ENCODE data around the gene ANKS4B.
"Not testable (repeated sequence)": the region's sequence is repeated elsewhere in the genome, so short reads cannot be mapped to it uniquely, and the experiment has no call there.

ANKS4B gene

GRCh38 chr16:21289789-21290188 is 56.3 kb downstream of the ANKS4B start:
- FAIRE-seq = not testable (repeated sequence)

GRCh38 chr16:21300309-21301167 is 67.0 kb downstream of the ANKS4B start:
- FAIRE-seq = peak; percentile 98
- DNase-seq (ENCODE audit: low spot score) = peak; percentile 99

More at GRCh38 chr16:21289789-21290188, 56.3 kb downstream of the ANKS4B start:
- not testable (repeated sequence) for DNase-seq (ENCODE audit: low spot score)

GRCh38 chr16:21301168-21301894 is 67.8 kb downstream of the ANKS4B start:
- peak; percentile 63 for DNase-seq (ENCODE audit: low spot score)
- FAIRE-seq = no peak

GRCh38 chr16:21301895-21302291 is 68.4 kb downstream of the ANKS4B start:
- FAIRE-seq (no peak), DNase-seq (ENCODE audit: low spot score) (no peak)

- FAIRE-seq = no peak
Measured at GRCh38 chr16:21302454-21302853, 69.0 kb downstream of the ANKS4B start.

GRCh38 chr16:21302898-21303528 is 69.5 kb downstream of the ANKS4B start:
- FAIRE-seq = peak; percentile 83

More at GRCh38 chr16:21302454-21302853, 69.0 kb downstream of the ANKS4B start:
- no peak for DNase-seq (ENCODE audit: low spot score)

More at GRCh38 chr16:21302898-21303528, 69.5 kb downstream of the ANKS4B start:
- DNase-seq (ENCODE audit: low spot score) = peak; percentile 82

All from RCC 7860 (cell line).